HPDE6-E6E7 (cell line): Measurements from ENCODE around the gene PPRC1.

Source experiments
- DNase-seq: peaks from one replicate; pipeline ENCODE4 v3.0.0; 2011; ENCODE audit warnings: missing footprints; ENCODE audit errors: extremely low spot score

PPRC1 gene

GRCh38 chr10:102117391-102118159 is 15.3 kb upstream of the PPRC1 start:
- no peak for DNase-seq

GRCh38 chr10:102118867-102119266 is 14.0 kb upstream of the PPRC1 start:
- DNase-seq, result no peak

GRCh38 chr10:102119417-102120141 is 13.3 kb upstream of the PPRC1 start:
- no peak for DNase-seq

- DNase-seq, result no peak
Measured at GRCh38 chr10:102120142-102120990, 12.5 kb upstream of the PPRC1 start, which contains the start of gene LDB1. LDB1 (minus strand) TSS chr10:102120368; CDS start chr10:102120110, 258 bp downstream.

- DNase-seq, result no peak
Measured at GRCh38 chr10:102120991-102121738, 11.7 kb upstream of the PPRC1 start.

GRCh38 chr10:102121739-102122372 is 11.0 kb upstream of the PPRC1 start:
- DNase-seq, result no peak

- DNase-seq, result no peak
Measured at GRCh38 chr10:102122450-102122849, 10.4 kb upstream of the PPRC1 start.

GRCh38 chr10:102123223-102123622 is 9.6 kb upstream of the PPRC1 start:
- DNase-seq, result no peak

GRCh38 chr10:102131286-102132170 is 1.3 kb upstream of the PPRC1 start:
- no peak for DNase-seq

GRCh38 chr10:102132193-102132562 is 662 bp upstream of the PPRC1 start:
- DNase-seq, result no peak

GRCh38 chr10:102133373-102134195 is 744 bp downstream of the PPRC1 start:
- peak; percentile 85 for DNase-seq

- DNase-seq, result no peak
Measured at GRCh38 chr10:102134416-102134815, 1.6 kb downstream of the PPRC1 start.

GRCh38 chr10:102135956-102136526 is 3.2 kb downstream of the PPRC1 start:
- no peak for DNase-seq

GRCh38 chr10:102139281-102140110 is 6.7 kb downstream of the PPRC1 start:
- no peak for DNase-seq

GRCh38 chr10:102140218-102140617 is 7.4 kb downstream of the PPRC1 start:
- DNase-seq, result no peak

GRCh38 chr10:102140913-102141540 is 8.2 kb downstream of the PPRC1 start:
- DNase-seq, result no peak

GRCh38 chr10:102141583-102142107 is 8.8 kb downstream of the PPRC1 start:
- no peak for DNase-seq
